ENCODE results near the gene SLAMF7. TPM values are rescaled to one million over a fixed set of nuclear protein-coding genes. Genes with fewer than 3 reads are reported as not detected.

SLAMF7 gene, protein sequence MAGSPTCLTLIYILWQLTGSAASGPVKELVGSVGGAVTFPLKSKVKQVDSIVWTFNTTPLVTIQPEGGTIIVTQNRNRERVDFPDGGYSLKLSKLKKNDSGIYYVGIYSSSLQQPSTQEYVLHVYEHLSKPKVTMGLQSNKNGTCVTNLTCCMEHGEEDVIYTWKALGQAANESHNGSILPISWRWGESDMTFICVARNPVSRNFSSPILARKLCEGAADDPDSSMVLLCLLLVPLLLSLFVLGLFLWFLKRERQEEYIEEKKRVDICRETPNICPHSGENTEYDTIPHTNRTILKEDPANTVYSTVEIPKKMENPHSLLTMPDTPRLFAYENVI
- not detected in 2 replicates for total RNA-seq

DNA sequence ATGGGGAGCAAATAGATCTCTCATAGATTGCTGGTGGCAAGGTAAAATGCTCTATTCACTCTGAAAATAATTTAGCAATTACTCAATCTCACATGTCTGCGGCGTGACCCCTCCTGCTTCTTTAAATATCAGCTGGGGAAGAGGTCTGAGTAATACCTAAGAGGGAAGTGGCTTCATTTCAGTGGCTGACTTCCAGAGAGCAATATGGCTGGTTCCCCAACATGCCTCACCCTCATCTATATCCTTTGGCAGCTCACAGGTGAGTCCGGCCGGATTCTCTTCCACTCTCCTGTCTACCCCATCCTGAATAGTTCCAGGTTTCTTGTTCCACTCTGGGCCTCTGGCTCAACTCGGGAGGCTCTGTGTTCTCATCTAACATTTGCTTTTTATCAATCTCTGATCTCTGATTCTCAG lies at the start of gene SLAMF7:
TSS of gene SLAMF7 (plus strand) at position 150 of the 414 bp plus-strand sequence. CDS start at position 205, 55 bp downstream.

DNA sequence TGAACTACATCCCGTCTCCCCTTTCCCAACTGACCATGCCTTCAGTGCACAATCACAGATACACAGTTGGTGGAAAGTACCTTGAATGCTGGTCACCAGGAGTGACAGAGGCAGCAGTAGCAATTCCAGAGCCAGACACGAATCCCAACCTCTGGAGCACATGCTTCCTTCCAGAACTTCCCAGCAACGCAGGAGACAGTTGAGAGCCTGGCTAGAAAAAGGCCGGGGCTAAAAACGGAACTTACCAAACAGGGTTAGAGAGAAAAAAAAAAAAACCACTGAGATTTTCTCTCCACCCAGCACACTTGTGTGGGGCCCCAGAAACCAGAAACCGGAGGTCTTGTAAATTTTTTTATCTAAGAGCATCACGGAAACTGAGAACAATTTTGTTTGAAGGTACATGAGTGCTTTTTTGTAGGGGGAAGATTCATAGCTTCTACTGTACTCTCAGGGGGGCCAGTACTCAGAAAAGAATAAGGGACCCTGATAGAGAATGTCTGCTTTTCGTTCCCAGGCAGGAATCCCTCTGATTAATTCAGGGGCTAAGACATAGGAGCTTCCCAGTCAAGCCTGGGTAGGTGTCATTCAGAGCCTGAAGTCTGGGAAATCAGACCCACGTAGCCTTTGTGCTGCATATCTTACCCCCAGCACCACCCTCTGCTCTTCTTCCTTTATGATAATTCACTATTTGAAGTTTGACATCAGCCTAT lies 27.3 kb upstream of the SLAMF7 start, which contains the start of gene CD48:
TSS of gene CD48 (minus strand) at position 221 of the 710 bp plus-strand sequence. CDS start at position 162, 59 bp downstream.

DNA sequence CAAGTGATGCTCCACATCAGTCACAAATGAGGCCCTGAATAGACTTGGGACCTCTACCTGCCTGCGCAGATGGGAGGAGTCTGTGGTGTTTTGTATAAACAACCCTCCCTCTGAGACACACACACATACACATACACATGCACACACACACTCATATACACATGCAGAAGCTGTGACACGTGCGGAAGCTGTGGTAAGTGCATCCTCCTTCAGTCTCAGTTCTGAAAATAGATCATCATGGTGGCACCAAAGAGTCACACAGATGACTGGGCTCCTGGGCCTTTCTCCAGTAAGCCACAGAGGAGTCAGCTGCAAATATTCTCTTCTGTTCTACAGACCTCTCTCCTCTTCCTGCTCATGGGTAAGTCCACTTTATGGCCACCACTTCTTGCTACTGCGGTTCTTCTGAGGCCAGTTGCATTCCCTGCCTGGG lies 56.9 kb downstream of the SLAMF7 start, which contains the start of gene LY9:
TSS of gene LY9 (plus strand) at position 224 of the 433 bp plus-strand sequence. CDS start at position 238, 14 bp downstream.

Other genes with a start within 250 kb of the SLAMF7 start
- not detected in 2 replicates for gene SLAMF6, start 216.0 kb upstream of the SLAMF7 start, total RNA-seq
- gene CD84, start 159.8 kb upstream of the SLAMF7 start, total RNA-seq: not detected in 2 replicates
- gene SLAMF1, start 92.2 kb upstream of the SLAMF7 start, total RNA-seq: not detected in 2 replicates
- gene CD48, start 27.4 kb upstream of the SLAMF7 start, total RNA-seq: not detected in 2 replicates
- not detected in 2 replicates for gene LY9, start 56.9 kb downstream of the SLAMF7 start, total RNA-seq
- gene CD244, start 123.6 kb downstream of the SLAMF7 start, total RNA-seq: 0.09 TPM in 1 of 2 replicates, not detected in the other
- not detected in 2 replicates for gene ITLN1, start 145.9 kb downstream of the SLAMF7 start, total RNA-seq
- not detected in 2 replicates for gene ITLN2, start 215.6 kb downstream of the SLAMF7 start, total RNA-seq

Measured in smooth muscle cell of bladder (primary cell).